MM.1S (cell line): ENCODE data around the gene GUCY2C.

Source experiments
- EZH2 ChIP-seq: fragments of 300-600 bp; sonication (generic); optimal IDR thresholded peaks from 2 replicates; pipeline ENCODE3; 2017; ENCODE audit warnings: low read depth, mild to moderate bottlenecking, antibody characterized with exemption, low read length, mixed read lengths
- EZH2phosphoT487 ChIP-seq: fragments of 300-600 bp; sonication (generic); IDR thresholded peaks from 2 replicates; pipeline ENCODE4 v1.6.1; 2018; ENCODE audit warnings: antibody characterized with exemption, low read length
- TF ChIP-seq, protein P1 (sequence below): fragments of 300-600 bp; sonication (generic); IDR thresholded peaks from 2 replicates; pipeline ENCODE4 v1.5.1; 2016; ENCODE audit warnings: antibody characterized with exemption, low read length, mixed read lengths

DNA sequence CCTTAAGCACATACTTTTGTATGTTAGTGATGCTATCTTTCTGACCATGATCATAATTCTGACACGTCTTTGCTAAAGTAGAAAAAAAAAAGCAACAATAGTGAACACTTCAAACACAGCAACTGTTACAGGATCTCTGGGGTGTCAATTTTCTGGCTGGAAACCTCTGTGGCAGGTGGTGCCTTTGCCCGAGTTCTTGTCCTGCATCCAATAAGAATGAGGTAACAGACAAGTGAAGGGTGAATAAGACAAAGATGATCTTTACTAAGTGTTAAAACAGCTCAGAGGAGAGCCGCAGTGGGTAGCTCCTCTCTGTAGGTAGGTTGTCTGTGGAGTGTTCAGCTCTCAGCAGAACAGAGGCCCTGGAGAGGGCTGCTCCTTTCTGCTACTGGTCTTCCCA lies 107.8 kb downstream of the GUCY2C start:
- TF ChIP-seq, protein P1, sequence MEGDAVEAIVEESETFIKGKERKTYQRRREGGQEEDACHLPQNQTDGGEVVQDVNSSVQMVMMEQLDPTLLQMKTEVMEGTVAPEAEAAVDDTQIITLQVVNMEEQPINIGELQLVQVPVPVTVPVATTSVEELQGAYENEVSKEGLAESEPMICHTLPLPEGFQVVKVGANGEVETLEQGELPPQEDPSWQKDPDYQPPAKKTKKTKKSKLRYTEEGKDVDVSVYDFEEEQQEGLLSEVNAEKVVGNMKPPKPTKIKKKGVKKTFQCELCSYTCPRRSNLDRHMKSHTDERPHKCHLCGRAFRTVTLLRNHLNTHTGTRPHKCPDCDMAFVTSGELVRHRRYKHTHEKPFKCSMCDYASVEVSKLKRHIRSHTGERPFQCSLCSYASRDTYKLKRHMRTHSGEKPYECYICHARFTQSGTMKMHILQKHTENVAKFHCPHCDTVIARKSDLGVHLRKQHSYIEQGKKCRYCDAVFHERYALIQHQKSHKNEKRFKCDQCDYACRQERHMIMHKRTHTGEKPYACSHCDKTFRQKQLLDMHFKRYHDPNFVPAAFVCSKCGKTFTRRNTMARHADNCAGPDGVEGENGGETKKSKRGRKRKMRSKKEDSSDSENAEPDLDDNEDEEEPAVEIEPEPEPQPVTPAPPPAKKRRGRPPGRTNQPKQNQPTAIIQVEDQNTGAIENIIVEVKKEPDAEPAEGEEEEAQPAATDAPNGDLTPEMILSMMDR: no peak
- TF ChIP-seq EZH2: no peak
- no peak for TF ChIP-seq EZH2phosphoT487
